Superior temporal gyrus (tissue), 1 donor: ENCODE results near the gene ZDHHC14.

Experiments
- DNase-seq: peaks from one replicate; pipeline ENCODE4 v3.0.0-alpha.2; 2016; ENCODE audit errors: extremely low spot score

The ZDHHC14 gene

GRCh38 chr6:157667211-157668008 is 286.4 kb downstream of the ZDHHC14 start:
- peak; percentile 93 for DNase-seq

DNA sequence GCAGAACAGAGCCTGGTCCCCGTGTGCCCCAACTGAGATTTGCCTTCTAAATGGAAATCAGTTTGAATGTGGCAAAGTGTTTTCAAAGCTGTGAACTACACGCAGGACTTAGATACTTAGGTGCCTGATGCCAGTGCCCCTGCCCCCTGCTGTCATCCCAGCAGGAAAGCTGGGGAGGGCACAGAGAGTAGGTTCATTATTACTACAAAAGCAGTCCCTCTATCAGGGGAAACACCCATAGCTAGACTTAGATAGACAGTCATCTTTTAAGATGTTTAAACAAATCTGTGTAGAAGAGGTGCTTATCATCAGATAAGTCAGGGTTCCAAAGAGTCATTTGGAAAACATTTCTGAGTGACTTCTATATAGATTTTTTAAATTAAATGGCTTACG is 287.0 kb downstream of the ZDHHC14 start:
- no peak for DNase-seq

- no peak for DNase-seq
Observed at GRCh38 chr6:157668713-157669112, 287.7 kb downstream of the ZDHHC14 start.

- no peak for DNase-seq
Observed at GRCh38 chr6:157669323-157669722, 288.3 kb downstream of the ZDHHC14 start.

DNA sequence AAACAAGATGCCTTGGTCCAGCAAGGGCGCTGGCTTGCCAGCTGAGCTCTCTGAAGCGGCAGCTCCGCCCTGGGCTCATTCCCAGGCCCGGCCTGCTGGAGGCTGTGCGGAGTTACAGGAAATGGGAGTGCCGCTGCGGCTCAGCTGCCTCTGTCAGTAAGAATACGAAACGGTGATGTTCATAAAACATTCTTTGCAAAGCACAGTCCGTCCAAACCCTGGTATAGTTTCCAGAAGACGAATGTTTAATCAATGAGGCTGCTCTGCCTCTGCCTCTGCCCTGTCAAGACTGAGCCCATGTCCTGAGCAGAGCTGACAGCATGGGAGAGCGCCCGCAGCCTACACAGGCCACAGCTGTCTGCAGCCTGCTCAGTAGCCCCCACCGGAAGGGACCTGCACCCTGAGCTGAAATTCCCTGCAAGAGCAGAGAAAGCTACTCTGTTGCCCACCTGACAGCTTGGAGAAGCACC is 288.8 kb downstream of the ZDHHC14 start:
- peak; percentile 74 for DNase-seq

- DNase-seq = no peak
Observed at GRCh38 chr6:157670466-157671186, 289.6 kb downstream of the ZDHHC14 start.

GRCh38 chr6:157672726-157673412 is 291.9 kb downstream of the ZDHHC14 start:
- DNase-seq = no peak

DNA sequence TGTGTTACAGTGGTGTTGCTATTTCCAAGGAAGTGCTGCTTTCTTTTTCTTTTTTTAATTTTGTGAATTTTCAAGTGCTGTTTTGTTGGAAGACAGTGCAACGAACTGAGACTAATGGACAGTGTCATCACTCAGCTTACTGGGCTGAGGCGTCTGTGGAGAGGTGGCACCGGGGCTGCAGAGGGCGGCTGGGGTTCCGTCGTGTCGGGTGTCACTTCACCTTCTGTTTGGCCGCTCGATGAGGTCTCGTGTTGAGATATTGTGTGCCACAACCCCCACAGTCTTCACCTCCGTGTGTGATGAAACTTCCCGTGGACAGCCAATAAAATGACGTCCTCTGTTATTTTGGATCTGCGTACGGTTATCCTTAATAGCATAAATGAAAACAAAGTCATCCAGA is 292.6 kb downstream of the ZDHHC14 start:
- DNase-seq = no peak

DNA sequence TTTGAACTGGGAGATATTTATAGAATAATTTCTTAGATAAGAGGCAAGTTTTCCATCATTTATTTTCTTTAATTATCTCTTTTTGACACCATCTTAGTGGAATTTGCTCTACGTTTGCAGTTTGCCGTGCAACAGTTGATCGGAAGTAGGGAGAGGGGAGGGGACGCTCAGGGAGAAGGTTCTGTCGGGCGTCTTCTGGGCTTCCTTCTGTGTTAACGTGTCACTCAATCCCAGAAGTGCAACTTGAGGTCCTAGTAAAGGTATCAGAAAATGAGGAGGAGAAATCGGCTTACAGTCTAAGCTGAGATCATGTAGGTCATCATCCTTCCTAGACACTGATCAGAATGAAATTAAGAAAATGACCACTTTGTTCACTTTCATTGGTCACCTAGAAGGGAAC is 293.1 kb downstream of the ZDHHC14 start:
- DNase-seq = no peak

GRCh38 chr6:157675831-157676230 is 294.8 kb downstream of the ZDHHC14 start:
- DNase-seq = no peak

- DNase-seq = no peak
Observed at GRCh38 chr6:157676241-157676640, 295.3 kb downstream of the ZDHHC14 start.

DNA sequence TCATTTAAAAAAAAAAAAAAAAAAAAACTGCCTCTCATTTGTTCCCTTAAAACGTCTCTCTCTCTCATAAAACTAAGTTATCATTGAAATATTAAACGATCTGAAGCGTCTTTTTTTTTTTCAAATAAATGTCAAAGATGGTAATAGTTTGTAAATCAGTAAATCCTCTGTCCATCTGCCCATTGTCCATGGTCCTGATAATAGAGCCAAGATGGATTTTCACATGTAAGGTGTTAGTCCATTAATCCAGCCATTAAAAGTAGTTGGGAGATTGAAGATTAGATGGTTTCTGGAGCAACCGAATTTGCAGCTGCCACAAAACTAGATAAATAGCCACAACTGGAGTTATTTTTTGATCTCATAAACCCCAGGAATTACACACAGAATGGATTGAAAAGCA is 296.2 kb downstream of the ZDHHC14 start:
- DNase-seq = no peak

GRCh38 chr6:157679605-157680580 is 298.9 kb downstream of the ZDHHC14 start:
- DNase-seq = no peak

GRCh38 chr6:157681041-157681650 is 300.2 kb downstream of the ZDHHC14 start:
- no peak for DNase-seq

GRCh38 chr6:157682856-157683481 is 302.0 kb downstream of the ZDHHC14 start:
- DNase-seq = no peak

DNA sequence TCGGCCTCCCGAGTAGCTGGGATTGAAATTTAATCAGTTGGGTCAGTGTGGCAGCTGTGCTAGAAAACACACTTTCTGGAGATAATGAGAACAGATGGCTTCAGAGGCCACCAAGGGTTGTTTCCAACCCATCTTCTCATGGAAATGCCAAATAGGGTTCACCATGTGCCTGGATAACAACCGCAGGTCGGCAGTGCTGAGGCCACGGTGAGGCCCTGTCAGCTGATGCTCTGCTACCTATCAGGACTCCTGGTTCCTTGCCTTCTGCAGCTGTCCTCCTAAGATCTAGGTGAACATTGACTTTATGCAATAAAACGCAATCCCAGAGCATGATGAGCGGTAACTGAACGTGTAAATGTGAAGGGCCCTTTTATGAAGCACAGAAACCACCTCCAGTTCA is 302.7 kb downstream of the ZDHHC14 start:
- no peak for DNase-seq

GRCh38 chr6:157684620-157685299 is 303.8 kb downstream of the ZDHHC14 start:
- DNase-seq = no peak

GRCh38 chr6:157685596-157686280 is 304.7 kb downstream of the ZDHHC14 start:
- no peak for DNase-seq

DNA sequence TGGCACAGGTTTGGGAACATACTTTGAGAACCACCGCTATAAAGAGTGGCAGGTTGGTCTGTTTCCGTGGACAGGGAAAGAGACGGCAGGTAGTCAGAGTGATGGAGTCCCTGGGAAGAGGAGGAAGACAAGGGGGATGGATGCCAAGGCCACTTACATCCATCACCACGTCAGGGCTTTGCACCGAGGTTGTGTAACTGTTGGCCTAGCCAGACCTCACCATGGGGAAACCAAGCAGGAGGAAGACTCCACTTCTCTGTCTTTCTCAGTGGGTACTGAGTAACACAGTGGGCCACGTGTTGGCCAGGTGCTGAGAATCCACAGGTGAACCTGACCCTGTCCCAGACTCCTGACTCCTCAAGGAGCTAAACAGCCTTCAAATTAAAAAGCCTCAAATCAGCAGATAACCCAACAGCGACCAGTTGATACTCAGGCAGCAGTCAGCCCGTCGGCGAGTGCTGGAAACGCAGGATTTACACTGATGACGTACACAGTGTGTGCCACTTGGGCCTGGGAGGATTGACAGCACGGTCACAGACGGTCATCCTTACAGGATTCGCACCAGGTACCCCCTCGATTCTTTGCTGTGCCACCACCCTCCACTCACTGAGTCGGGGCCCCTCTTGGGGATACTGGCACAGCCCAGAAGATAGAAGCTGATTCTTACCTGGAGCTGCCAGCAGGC is 307.4 kb downstream of the ZDHHC14 start:
- no peak for DNase-seq
